Activated T-cell treated with anti-CD3 and anti-CD28 coated beads for 48 hours (primary cell): Measurements from ENCODE around the gene STAB1.

Source experiments
- DNase-seq: peaks from one replicate; pipeline ENCODE4 v3.0.0-alpha.2; 2020; ENCODE audit warnings: low read depth

The STAB1 gene

GRCh38 chr3:52483577-52484381 lies 11.4 kb upstream of the STAB1 start:
- DNase-seq: no peak

- no peak for DNase-seq
These were observed 10.3 kb upstream of the STAB1 start for GRCh38 chr3:52484680-52485461.

DNA sequence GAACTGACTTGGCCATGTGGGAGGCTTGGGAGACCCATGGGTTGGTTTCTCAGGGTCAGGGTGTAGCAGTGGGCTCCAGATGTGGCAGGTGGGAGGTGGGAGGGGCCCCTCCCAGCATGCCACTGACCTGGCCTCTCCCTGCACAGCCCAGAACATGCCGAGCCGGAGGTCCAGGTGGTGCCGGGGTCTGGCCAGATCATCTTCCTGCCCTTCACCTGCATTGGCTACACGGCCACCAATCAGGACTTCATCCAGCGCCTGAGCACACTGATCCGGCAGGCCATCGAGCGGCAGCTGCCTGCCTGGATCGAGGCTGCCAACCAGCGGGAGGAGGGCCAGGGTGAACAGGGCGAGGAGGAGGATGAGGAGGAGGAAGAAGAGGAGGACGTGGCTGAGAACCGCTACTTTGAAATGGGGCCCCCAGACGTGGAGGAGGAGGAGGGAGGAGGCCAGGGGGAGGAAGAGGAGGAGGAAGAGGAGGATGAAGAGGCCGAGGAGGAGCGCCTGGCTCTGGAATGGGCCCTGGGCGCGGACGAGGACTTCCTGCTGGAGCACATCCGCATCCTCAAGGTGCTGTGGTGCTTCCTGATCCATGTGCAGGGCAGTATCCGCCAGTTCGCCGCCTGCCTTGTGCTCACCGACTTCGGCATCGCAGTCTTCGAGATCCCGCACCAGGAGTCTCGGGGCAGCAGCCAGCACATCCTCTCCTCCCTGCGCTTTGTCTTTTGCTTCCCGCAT lies 7.9 kb upstream of the STAB1 start:
- no peak for DNase-seq

DNA sequence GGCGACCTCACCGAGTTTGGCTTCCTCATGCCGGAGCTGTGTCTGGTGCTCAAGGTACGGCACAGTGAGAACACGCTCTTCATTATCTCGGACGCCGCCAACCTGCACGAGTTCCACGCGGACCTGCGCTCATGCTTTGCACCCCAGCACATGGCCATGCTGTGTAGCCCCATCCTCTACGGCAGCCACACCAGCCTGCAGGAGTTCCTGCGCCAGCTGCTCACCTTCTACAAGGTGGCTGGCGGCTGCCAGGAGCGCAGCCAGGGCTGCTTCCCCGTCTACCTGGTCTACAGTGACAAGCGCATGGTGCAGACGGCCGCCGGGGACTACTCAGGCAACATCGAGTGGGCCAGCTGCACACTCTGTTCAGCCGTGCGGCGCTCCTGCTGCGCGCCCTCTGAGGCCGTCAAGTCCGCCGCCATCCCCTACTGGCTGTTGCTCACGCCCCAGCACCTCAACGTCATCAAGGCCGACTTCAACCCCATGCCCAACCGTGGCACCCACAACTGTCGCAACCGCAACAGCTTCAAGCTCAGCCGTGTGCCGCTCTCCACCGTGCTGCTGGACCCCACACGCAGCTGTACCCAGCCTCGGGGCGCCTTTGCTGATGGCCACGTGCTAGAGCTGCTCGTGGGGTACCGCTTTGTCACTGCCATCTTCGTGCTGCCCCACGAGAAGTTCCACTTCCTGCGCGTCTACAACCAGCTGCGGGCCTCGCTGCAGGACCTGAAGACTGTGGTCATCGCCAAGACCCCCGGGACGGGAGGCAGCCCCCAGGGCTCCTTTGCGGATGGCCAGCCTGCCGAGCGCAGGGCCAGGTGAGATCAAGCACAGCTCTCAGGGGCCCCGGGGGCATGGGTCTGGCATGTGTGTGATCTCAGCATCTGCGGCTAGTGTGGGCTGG lies 7.1 kb upstream of the STAB1 start:
- DNase-seq: no peak

GRCh38 chr3:52488746-52489145 lies 6.4 kb upstream of the STAB1 start:
- no peak for DNase-seq

- DNase-seq: no peak
These were observed 5.7 kb upstream of the STAB1 start for GRCh38 chr3:52489453-52489852.

DNA sequence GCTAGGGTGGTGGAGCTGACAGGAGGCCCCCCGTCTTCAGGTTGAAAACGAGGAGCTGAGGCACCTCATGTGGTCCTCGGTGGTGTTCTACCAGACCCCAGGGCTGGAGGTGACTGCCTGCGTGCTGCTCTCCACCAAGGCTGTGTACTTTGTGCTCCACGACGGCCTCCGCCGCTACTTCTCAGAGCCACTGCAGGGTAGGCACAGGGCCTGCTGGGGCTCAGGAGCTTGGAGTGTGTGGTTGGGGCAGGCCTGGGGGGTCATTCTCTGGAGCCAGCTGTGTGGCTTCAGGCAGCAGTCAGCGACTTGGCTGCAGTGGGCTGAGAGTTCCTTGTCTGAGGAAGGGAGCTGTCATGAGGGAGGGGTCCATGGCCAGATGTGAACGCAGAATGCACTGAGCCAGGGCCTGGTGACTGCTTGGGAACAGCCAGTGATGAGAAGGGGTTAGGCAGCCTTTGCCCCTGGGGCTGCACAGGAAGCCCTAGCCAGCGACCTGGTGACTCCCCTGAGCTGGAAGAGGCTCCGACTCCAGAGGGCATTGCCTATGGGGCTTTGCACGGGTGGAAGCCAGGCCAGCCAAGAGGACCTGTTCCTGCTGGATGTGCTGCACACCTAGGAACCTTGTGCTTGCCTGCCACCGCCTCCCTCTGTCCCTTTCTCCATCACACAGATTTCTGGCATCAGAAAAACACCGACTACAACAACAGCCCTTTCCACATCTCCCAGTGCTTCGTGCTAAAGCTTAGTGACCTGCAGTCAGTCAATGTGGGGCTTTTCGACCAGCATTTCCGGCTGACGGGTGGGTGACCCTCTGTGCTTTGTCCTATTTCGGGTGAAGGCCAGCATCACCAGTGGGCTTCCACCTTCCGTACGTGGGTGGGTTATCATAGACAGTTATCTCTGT lies 4.9 kb upstream of the STAB1 start:
- DNase-seq: no peak

DNA sequence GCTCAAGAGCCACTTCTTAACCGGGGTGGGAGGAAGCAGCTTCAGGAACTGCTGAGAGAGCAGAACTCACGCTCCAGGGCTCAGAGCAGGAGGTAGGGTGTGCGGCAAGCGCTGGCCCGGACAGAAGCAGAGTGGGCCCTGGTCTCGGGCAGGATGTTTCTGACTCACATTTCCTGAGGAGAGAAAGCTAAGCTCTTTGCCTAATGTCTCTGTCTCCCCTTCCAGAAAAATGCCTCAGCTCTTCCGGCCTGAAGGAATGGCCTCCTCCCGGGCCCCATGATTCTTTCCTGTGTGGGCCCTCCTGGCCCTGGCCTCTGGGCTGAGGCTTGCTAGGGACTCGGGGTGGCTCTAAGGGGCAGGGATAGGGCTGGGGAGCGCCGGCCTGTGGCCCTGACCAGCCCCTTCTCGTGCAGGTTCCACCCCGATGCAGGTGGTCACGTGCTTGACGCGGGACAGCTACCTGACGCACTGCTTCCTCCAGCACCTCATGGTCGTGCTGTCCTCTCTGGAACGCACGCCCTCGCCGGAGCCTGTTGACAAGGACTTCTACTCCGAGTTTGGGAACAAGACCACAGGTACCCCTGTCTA lies 4.1 kb upstream of the STAB1 start:
- no peak for DNase-seq

- DNase-seq: no peak
These were observed 3.1 kb upstream of the STAB1 start for GRCh38 chr3:52492059-52492458.

DNA sequence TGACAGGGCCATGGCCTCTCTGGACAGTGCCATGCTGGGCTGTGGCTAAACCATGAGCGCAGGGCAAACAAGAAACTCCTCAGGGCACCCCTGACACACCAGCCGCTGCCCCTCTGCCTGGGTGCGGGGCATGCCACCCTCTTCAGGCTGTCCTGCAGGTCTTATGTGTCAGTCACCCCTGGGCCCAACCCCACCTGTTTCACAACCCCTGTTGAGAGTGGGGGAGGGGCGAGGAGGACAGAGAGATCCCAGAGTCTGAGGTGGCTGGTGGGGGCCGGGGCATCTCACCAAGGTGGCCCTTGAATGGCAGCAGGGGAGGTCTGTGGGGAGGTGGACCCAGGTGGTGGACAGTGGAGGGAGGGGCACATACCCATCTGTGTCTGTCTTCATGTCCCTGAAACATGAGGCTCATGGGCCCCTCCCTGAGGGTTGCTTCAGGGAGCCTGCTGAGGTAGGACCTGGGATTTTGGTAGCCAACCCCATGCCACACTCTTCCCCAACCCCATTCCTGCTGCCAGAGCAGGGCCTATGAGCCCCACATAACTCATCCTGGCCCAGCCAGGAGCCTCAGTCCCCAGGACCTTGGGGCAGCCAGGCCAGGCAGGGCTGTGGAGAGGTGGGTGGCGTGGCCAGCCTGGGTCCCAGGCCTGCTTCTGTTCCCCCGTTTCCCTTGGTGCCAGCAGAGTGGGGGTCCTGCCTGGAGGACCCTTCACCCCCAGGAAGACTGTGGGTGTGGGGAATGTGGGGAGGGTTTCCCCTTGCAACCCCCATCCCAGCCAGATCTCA lies 1.7 kb upstream of the STAB1 start:
- DNase-seq: no peak

DNA sequence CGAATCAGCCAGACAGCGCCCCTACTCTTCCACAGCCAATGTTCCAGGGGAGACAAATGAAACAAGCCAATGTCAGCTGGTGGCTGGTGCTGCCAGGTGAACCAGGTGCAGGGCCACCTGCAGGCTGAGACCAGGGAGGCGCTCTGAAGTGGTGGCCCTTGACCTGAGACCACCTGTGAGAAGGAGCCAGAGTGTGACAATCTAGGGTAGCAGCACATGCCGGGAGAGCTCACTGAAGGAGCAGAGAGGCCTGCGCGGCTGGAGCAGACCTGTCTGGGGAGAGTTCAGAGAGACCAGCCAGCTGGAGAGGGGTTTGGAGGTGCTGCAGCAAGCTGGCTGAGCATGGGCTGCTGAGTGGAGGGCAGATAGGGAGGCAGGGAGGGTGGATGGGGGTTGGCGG lies 693 bp upstream of the STAB1 start:
- DNase-seq: no peak

GRCh38 chr3:52495777-52496602 lies 852 bp downstream of the STAB1 start:
- DNase-seq: no peak

GRCh38 chr3:52498137-52499054 lies 3.3 kb downstream of the STAB1 start:
- DNase-seq: no peak

GRCh38 chr3:52501046-52501445 lies 5.9 kb downstream of the STAB1 start:
- no peak for DNase-seq

DNA sequence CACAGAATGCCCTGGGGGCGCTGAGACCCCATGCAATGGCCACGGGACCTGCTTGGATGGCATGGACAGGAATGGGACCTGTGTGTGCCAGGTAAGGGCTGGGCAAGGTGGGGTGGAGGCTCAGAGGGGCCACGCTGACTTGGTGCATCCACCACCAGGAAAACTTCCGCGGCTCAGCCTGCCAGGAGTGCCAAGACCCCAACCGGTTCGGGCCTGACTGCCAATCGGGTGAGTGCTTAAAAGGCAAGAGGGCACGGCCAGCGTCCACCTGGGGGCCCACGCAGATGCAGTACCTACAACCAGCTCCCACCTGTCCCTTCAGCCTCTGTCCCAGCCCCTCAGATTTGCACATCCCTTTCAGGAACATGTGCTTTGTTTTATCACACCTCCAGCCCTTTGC lies 6.9 kb downstream of the STAB1 start:
- no peak for DNase-seq

DNA sequence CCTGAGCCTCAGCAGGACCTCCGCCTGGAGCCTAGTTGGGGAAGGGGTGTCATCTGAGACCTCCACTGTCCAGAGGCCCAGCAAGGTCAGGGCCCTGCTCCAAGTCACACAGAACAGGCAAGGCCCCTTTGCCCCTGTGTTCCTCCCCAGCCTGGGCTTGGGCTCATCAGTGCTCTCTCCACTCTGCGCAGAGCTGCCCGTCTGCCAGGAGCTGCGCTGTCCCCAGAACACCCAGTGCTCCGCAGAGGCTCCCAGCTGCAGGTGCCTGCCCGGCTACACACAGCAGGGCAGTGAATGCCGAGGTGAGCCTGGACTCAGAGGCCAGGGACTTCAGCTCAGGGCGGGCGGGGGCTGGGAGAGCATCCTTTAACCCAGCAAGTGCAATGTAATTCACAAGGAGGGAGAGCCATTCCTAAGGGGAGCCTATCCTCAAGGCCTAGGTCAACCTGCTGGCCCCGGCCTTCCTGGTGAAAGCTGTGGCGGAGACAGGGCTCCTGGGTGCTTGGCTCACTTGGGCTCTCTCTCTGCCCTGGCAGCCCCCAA lies 7.7 kb downstream of the STAB1 start:
- DNase-seq: no peak

DNA sequence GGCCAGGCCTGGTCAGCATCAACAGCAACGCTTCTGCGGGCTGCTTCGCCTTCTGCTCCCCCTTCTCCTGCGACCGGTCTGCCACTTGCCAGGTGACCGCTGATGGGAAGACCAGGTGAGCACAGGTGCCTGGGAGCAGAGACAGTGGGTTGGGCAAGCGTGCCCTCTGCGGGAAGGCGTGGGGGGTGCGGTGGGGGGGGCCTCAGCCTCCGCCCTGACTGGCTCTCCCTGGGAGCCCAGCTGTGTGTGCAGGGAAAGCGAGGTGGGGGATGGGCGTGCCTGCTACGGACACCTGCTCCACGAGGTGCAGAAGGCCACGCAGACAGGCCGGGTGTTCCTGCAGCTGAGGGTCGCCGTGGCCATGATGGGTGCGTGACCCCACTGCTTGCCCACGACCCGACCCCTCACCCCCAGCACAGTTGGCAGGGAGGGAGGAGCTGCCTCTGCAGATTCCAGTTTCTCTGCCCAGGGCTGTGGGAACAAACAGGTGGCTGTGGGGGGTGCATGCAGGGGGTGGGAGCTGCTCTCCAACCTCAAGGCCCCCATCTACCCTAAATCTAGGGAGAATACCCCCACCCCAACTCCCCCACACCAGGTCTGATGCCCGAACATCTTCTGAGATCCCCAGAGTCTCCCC lies 8.8 kb downstream of the STAB1 start:
- DNase-seq: no peak
